HEK293 (cell line): Measurements from ENCODE around the gene CYP2E1.
A peak's percentile ranks its signal among the peaks of the same experiment; 100 is the strongest.

Source experiments
- BCL11A ChIP-seq: fragments of 450-650 bp; formaldehyde crosslinking; IDR thresholded peaks from 2 replicates; pipeline ENCODE4 v1.5.1; 2016; ENCODE audit warnings: low read depth, missing biosample characterization, missing genetic modification characterization
- GLIS2 ChIP-seq: fragments of 450-650 bp; formaldehyde crosslinking; IDR thresholded peaks from 2 replicates; pipeline ENCODE4 v1.5.1; 2016; ENCODE audit warnings: missing biosample characterization, missing genetic modification characterization
- IKZF3 ChIP-seq: fragments of 450-650 bp; IDR thresholded peaks from 2 replicates; pipeline ENCODE4 v1.5.0; 2018; ENCODE audit warnings: missing biosample characterization, mild to moderate bottlenecking, missing genetic modification characterization, moderate library complexity
- KLF1 ChIP-seq: fragments of 450-650 bp; formaldehyde crosslinking; IDR thresholded peaks from 2 replicates; pipeline ENCODE4 v1.5.1; 2016; ENCODE audit warnings: missing biosample characterization, missing genetic modification characterization
- KLF8 ChIP-seq: fragments of 450-650 bp; formaldehyde crosslinking; IDR thresholded peaks from 2 replicates; pipeline ENCODE4 v1.5.1; 2016; ENCODE audit warnings: missing biosample characterization, missing genetic modification characterization
- OSR2 ChIP-seq: fragments of 450-650 bp; formaldehyde crosslinking; IDR thresholded peaks from 2 replicates; pipeline ENCODE4 v1.5.1; 2016; ENCODE audit warnings: missing biosample characterization, missing genetic modification characterization
- RBAK ChIP-seq: fragments of 450-650 bp; formaldehyde crosslinking; IDR thresholded peaks from 2 replicates; pipeline ENCODE4 v1.5.1; 2016; ENCODE audit warnings: missing biosample characterization, missing genetic modification characterization
- REPIN1 ChIP-seq: fragments of 450-650 bp; formaldehyde crosslinking; IDR thresholded peaks from 2 replicates; pipeline ENCODE4 v1.5.1; 2017; ENCODE audit warnings: missing biosample characterization, missing genetic modification characterization, low read depth
- SETDB1 ChIP-seq: IDR thresholded peaks from one replicate; pipeline ENCODE4 v1.6.1; 2017; ENCODE audit warnings: mild to moderate bottlenecking, low read length, moderate library complexity, mixed read lengths; ENCODE audit not compliant: insufficient read length
- WT1 ChIP-seq: fragments of 450-650 bp; formaldehyde crosslinking; IDR thresholded peaks from 2 replicates; pipeline ENCODE4 v1.5.1; 2016; ENCODE audit warnings: missing biosample characterization, missing genetic modification characterization
- ZBTB1 ChIP-seq: fragments of 450-650 bp; formaldehyde crosslinking; IDR thresholded peaks from 2 replicates; pipeline ENCODE4 v1.5.1; 2016; ENCODE audit warnings: missing biosample characterization, missing genetic modification characterization
- ZBTB20 ChIP-seq: fragments of 450-650 bp; formaldehyde crosslinking; IDR thresholded peaks from 2 replicates; pipeline ENCODE4 v1.5.1; 2016; ENCODE audit warnings: missing biosample characterization, missing genetic modification characterization
- ZEB2 ChIP-seq: fragments of 450-650 bp; formaldehyde crosslinking; IDR thresholded peaks from 2 replicates; pipeline ENCODE4 v1.5.1; 2016; ENCODE audit warnings: missing biosample characterization, missing genetic modification characterization
- ZFP37 ChIP-seq: fragments of 450-650 bp; formaldehyde crosslinking; IDR thresholded peaks from 2 replicates; pipeline ENCODE4 v1.5.1; 2016; ENCODE audit warnings: missing biosample characterization, missing genetic modification characterization
- ZIC2 ChIP-seq: fragments of 450-650 bp; formaldehyde crosslinking; IDR thresholded peaks from 2 replicates; pipeline ENCODE4 v1.5.1; 2016; ENCODE audit warnings: missing biosample characterization, missing genetic modification characterization
- ZNF138 ChIP-seq: fragments of 450-650 bp; formaldehyde crosslinking; IDR thresholded peaks from 2 replicates; pipeline ENCODE4 v1.5.1; 2016; ENCODE audit warnings: missing biosample characterization, missing genetic modification characterization, borderline replicate concordance
- ZNF2 ChIP-seq: fragments of 450-650 bp; formaldehyde crosslinking; IDR thresholded peaks from 2 replicates; pipeline ENCODE4 v1.5.1; 2016; ENCODE audit warnings: missing biosample characterization, missing genetic modification characterization
- ZNF324 ChIP-seq: fragments of 450-650 bp; formaldehyde crosslinking; IDR thresholded peaks from 2 replicates; pipeline ENCODE4 v1.5.1; 2016; ENCODE audit warnings: missing biosample characterization, missing genetic modification characterization
- ZNF426 ChIP-seq: fragments of 450-650 bp; formaldehyde crosslinking; IDR thresholded peaks from 2 replicates; pipeline ENCODE4 v1.5.1; 2017; ENCODE audit warnings: missing biosample characterization, missing genetic modification characterization, mild to moderate bottlenecking, inconsistent platforms, moderate library complexity
- ZNF544 ChIP-seq: fragments of 450-650 bp; formaldehyde crosslinking; IDR thresholded peaks from 2 replicates; pipeline ENCODE4 v1.5.0; 2017; ENCODE audit warnings: missing biosample characterization, missing genetic modification characterization
- ZNF629 ChIP-seq: fragments of 450-650 bp; formaldehyde crosslinking; IDR thresholded peaks from 2 replicates; pipeline ENCODE4 v1.5.1; 2017; ENCODE audit warnings: missing biosample characterization, missing genetic modification characterization
- ZNF658 ChIP-seq: fragments of 450-650 bp; formaldehyde crosslinking; IDR thresholded peaks from 2 replicates; pipeline ENCODE4; 2016; ENCODE audit warnings: missing biosample characterization, missing genetic modification characterization
- ZNF76 ChIP-seq: fragments of 450-650 bp; formaldehyde crosslinking; IDR thresholded peaks from 2 replicates; pipeline ENCODE4; 2016; ENCODE audit warnings: low read depth, missing biosample characterization, missing genetic modification characterization, borderline replicate concordance
- TF ChIP-seq, protein P1 (sequence below): fragments of 450-650 bp; formaldehyde crosslinking; IDR thresholded peaks from 2 replicates; pipeline ENCODE4 v1.5.1; 2017; ENCODE audit warnings: missing biosample characterization, missing genetic modification characterization
- TF ChIP-seq, protein P2 (sequence below): fragments of 450-650 bp; formaldehyde crosslinking; IDR thresholded peaks from 2 replicates; pipeline ENCODE4 v1.5.1; 2016; ENCODE audit warnings: missing biosample characterization, missing genetic modification characterization
- TF ChIP-seq, protein P3 (sequence below): fragments of 450-650 bp; formaldehyde crosslinking; IDR thresholded peaks from 2 replicates; pipeline ENCODE4 v1.5.1; 2016; ENCODE audit warnings: missing biosample characterization, missing genetic modification characterization
- TF ChIP-seq, protein P4 (sequence below): fragments of 450-650 bp; formaldehyde crosslinking; IDR thresholded peaks from 2 replicates; pipeline ENCODE4 v1.5.1; 2016; ENCODE audit warnings: missing biosample characterization, missing genetic modification characterization
- TF ChIP-seq, protein P5 (sequence below): fragments of 450-650 bp; formaldehyde crosslinking; IDR thresholded peaks from 2 replicates; pipeline ENCODE4 v1.5.1; 2017; ENCODE audit warnings: missing biosample characterization, mild to moderate bottlenecking, missing genetic modification characterization, moderate library complexity
- TF ChIP-seq, protein P6 (sequence below): fragments of 450-650 bp; formaldehyde crosslinking; IDR thresholded peaks from 2 replicates; pipeline ENCODE4 v1.5.1; 2016; ENCODE audit warnings: missing biosample characterization, missing genetic modification characterization

CYP2E1 gene

DNA sequence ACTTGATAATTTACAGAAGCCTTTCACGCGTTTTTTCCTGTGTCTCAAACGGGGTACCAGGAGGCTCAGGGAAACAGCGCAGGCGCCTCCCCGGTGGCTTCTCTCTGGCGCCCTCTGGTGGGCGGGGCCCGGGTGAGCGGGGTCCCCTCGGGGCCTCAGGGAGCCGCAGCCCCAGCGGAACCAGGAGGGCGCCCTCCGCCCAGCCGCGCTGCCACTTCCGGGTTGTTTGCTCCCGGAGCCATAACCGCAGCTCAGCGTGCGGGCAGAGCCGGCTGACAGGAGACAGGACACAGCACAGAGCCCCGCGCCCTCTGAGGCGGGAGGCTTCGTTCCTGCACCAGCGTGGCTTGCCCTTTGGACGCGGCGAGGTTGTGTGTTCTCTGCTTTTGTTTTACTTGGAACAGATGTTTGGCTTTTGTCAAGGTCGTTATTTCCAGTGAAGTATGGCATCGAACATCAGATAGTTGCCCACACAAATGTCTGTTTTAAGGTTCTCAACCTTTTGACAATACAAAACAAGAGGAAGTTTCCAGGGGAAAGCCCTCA, 6.9 kb upstream of the CYP2E1 start (continued):
- TF ChIP-seq, protein P1, sequence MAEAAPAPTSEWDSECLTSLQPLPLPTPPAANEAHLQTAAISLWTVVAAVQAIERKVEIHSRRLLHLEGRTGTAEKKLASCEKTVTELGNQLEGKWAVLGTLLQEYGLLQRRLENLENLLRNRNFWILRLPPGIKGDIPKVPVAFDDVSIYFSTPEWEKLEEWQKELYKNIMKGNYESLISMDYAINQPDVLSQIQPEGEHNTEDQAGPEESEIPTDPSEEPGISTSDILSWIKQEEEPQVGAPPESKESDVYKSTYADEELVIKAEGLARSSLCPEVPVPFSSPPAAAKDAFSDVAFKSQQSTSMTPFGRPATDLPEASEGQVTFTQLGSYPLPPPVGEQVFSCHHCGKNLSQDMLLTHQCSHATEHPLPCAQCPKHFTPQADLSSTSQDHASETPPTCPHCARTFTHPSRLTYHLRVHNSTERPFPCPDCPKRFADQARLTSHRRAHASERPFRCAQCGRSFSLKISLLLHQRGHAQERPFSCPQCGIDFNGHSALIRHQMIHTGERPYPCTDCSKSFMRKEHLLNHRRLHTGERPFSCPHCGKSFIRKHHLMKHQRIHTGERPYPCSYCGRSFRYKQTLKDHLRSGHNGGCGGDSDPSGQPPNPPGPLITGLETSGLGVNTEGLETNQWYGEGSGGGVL (tag by site-specific recombination): no peak
- no peak for TF ChIP-seq RBAK (tag by site-specific recombination)
- TF ChIP-seq, protein P2, sequence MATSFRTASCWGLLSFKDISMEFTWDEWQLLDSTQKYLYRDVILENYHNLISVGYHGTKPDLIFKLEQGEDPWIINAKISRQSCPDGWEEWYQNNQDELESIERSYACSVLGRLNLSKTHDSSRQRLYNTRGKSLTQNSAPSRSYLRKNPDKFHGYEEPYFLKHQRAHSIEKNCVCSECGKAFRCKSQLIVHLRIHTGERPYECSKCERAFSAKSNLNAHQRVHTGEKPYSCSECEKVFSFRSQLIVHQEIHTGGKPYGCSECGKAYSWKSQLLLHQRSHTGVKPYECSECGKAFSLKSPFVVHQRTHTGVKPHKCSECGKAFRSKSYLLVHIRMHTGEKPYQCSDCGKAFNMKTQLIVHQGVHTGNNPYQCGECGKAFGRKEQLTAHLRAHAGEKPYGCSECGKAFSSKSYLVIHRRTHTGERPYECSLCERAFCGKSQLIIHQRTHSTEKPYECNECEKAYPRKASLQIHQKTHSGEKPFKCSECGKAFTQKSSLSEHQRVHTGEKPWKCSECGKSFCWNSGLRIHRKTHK (tag by site-specific recombination): no peak
- no peak for TF ChIP-seq IKZF3 (tag by site-specific recombination)
- TF ChIP-seq, protein P3, sequence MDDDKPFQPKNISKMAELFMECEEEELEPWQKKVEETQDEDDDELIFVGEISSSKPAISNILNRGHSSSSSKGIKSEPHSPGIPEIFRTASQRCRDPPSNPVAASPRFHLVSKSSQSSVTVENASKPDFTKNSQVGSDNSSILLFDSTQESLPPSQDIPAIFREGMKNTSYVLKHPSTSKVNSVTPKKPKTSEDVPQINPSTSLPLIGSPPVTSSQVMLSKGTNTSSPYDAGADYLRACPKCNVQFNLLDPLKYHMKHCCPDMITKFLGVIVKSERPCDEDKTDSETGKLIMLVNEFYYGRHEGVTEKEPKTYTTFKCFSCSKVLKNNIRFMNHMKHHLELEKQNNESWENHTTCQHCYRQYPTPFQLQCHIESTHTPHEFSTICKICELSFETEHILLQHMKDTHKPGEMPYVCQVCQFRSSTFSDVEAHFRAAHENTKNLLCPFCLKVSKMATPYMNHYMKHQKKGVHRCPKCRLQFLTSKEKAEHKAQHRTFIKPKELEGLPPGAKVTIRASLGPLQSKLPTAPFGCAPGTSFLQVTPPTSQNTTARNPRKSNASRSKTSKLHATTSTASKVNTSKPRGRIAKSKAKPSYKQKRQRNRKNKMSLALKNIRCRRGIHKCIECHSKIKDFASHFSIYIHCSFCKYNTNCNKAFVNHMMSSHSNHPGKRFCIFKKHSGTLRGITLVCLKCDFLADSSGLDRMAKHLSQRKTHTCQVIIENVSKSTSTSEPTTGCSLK: no peak
- 0 out of 2 replicates have a peak, but pooled peaks have one; percentile 58 for TF ChIP-seq ZNF629 (tag by site-specific recombination)
- TF ChIP-seq ZBTB20 (tag by site-specific recombination): peak; percentile 44; the same call in 1 of the 2 replicates
- 0 out of 2 replicates have a peak, but pooled peaks have one; percentile 34 for TF ChIP-seq ZNF76 (tag by site-specific recombination)
- TF ChIP-seq ZBTB1: no peak
- TF ChIP-seq ZNF324: peak; percentile 83; the same call in 1 of the 2 replicates
- TF ChIP-seq REPIN1 (tag by site-specific recombination): no peak
- no peak for TF ChIP-seq ZNF426 (tag by site-specific recombination)
- peak; percentile 30; the same call in 1 of the 2 replicates for TF ChIP-seq KLF1
- TF ChIP-seq KLF8 (tag by site-specific recombination): peak; percentile 55; the same call in 1 of the 2 replicates
- TF ChIP-seq ZNF138 (tag by site-specific recombination): no peak
- peak; percentile 52 for TF ChIP-seq WT1 (tag by site-specific recombination)
- TF ChIP-seq, protein P4, sequence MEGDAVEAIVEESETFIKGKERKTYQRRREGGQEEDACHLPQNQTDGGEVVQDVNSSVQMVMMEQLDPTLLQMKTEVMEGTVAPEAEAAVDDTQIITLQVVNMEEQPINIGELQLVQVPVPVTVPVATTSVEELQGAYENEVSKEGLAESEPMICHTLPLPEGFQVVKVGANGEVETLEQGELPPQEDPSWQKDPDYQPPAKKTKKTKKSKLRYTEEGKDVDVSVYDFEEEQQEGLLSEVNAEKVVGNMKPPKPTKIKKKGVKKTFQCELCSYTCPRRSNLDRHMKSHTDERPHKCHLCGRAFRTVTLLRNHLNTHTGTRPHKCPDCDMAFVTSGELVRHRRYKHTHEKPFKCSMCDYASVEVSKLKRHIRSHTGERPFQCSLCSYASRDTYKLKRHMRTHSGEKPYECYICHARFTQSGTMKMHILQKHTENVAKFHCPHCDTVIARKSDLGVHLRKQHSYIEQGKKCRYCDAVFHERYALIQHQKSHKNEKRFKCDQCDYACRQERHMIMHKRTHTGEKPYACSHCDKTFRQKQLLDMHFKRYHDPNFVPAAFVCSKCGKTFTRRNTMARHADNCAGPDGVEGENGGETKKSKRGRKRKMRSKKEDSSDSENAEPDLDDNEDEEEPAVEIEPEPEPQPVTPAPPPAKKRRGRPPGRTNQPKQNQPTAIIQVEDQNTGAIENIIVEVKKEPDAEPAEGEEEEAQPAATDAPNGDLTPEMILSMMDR: peak; percentile 96
- no peak for TF ChIP-seq BCL11A (tag by site-specific recombination)
- TF ChIP-seq ZEB2 (tag by site-specific recombination): peak; percentile 49
- TF ChIP-seq, protein P5, sequence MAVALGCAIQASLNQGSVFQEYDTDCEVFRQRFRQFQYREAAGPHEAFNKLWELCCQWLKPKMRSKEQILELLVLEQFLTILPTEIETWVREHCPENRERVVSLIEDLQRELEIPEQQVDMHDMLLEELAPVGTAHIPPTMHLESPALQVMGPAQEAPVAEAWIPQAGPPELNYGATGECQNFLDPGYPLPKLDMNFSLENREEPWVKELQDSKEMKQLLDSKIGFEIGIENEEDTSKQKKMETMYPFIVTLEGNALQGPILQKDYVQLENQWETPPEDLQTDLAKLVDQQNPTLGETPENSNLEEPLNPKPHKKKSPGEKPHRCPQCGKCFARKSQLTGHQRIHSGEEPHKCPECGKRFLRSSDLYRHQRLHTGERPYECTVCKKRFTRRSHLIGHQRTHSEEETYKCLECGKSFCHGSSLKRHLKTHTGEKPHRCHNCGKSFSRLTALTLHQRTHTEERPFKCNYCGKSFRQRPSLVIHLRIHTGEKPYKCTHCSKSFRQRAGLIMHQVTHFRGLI (tag by site-specific recombination): peak; percentile 49; the same call in 1 of the 2 replicates
- peak; percentile 45 for TF ChIP-seq GLIS2 (tag by site-specific recombination)
- TF ChIP-seq ZNF2 (tag by site-specific recombination): 0 out of 2 replicates have a peak, but pooled peaks have one; percentile 41
- peak; percentile 71 for TF ChIP-seq ZIC2 (tag by site-specific recombination)
- peak; percentile 27 for TF ChIP-seq SETDB1
- peak; percentile 67; the same call in 1 of the 2 replicates for TF ChIP-seq ZFP37 (tag by site-specific recombination)
- TF ChIP-seq OSR2 (tag by site-specific recombination): peak; percentile 34; the same call in 1 of the 2 replicates
- no peak for TF ChIP-seq ZNF544 (tag by site-specific recombination)
- no peak for TF ChIP-seq ZNF658 (tag by site-specific recombination)
- TF ChIP-seq, protein P6, sequence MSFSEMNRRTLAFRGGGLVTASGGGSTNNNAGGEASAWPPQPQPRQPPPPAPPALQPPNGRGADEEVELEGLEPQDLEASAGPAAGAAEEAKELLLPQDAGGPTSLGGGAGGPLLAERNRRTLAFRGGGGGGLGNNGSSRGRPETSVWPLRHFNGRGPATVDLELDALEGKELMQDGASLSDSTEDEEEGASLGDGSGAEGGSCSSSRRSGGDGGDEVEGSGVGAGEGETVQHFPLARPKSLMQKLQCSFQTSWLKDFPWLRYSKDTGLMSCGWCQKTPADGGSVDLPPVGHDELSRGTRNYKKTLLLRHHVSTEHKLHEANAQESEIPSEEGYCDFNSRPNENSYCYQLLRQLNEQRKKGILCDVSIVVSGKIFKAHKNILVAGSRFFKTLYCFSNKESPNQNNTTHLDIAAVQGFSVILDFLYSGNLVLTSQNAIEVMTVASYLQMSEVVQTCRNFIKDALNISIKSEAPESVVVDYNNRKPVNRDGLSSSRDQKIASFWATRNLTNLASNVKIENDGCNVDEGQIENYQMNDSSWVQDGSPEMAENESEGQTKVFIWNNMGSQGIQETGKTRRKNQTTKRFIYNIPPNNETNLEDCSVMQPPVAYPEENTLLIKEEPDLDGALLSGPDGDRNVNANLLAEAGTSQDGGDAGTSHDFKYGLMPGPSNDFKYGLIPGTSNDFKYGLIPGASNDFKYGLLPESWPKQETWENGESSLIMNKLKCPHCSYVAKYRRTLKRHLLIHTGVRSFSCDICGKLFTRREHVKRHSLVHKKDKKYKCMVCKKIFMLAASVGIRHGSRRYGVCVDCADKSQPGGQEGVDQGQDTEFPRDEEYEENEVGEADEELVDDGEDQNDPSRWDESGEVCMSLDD: peak; percentile 94
